Naive thymus-derived CD8-positive, alpha-beta T cell (primary cell): ENCODE measurements around the gene KRTAP10-2. TPM values are rescaled to one million over a fixed set of nuclear protein-coding genes. Genes with fewer than 3 reads are reported as not detected.
A peak's percentile ranks its signal among the peaks of the same experiment; 100 is the strongest.

Experiments
- ATAC-seq, 2 donors: fragments of 150-1000 bp; cut with Tn5 transposase in 1 of 2; sonication (Bioruptor Pico), chemical (Tn5 transposase) in 1 of 2; 1 replicate in 1 of 2; 2 replicates in 1 of 2; pipeline ENCODE4 v1.10.0; 2021; ENCODE audit warnings: mild to moderate bottlenecking in 2 of 2, moderate library complexity in 2 of 2
- POLR2A ChIA-PET: fragments of 350-600 bp; sonication (Branson Sonifier 250); formaldehyde crosslinking; loops from one replicate; lab custom pipeline; 2021; ENCODE audit warnings: antibody characterized with exemption; lab: Charles Lee
- DNase-seq, 10 donors: peaks; one replicate each; pipeline versions ENCODE4 v3.0.0 to v3.0.0-alpha.2; 2020 to 2022
- H3K27ac Mint-ChIP-seq, 10 donors: one replicate each; pipeline ENCODE4 v1.8.0; 2020 to 2022; ENCODE audit warnings: mild to moderate bottlenecking in 10 of 10, mixed read lengths in 10 of 10, moderate library complexity in 4 of 10, inconsistent platforms in 1 of 10
- H3K27me3 Mint-ChIP-seq, 5 donors: one replicate each; pipeline ENCODE4 v1.8.0; 2021 to 2022; ENCODE audit warnings: mixed read lengths in 5 of 5
- H3K36me3 Mint-ChIP-seq, 3 donors: one replicate each; pipeline ENCODE4 v1.8.0; 2020 to 2022; ENCODE audit warnings: mixed read lengths in 3 of 3, mild to moderate bottlenecking in 2 of 3, inconsistent platforms in 1 of 3
- H3K4me1 Mint-ChIP-seq, 4 donors: one replicate each; pipeline ENCODE4 v1.8.0; 2021 to 2022; ENCODE audit warnings: mixed read lengths in 4 of 4
- H3K4me3 Mint-ChIP-seq, 10 donors: one replicate each; pipeline ENCODE4 v1.8.0; 2020 to 2022; ENCODE audit warnings: mild to moderate bottlenecking in 10 of 10, mixed read lengths in 10 of 10, moderate library complexity in 6 of 10, inconsistent platforms in 1 of 10
- H3K9me3 Mint-ChIP-seq, 9 donors: one replicate each; pipeline ENCODE4 v1.8.0; 2020 to 2022; ENCODE audit warnings: mixed read lengths in 9 of 9, mild to moderate bottlenecking in 3 of 9, inconsistent platforms in 1 of 9, moderate library complexity in 1 of 9
- polyA plus RNA-seq, 3 donors: library from polyadenylated mRNA; unstranded; fragments of 300-500 nt; fragmentation: Illumina TruSeq; gene quantifications; one replicate each; pipeline ENCODE4 v1.2.3, GENCODE V29; 2021
- total RNA-seq, 8 experiments: library from RNA in 2 of 8; stranded (reverse) in 2 of 8; gene quantifications; one replicate each; pipeline ENCODE4 v1.2.3 and lab custom pipeline; 2021 to 2026

Gene KRTAP10-2
- total and polyA plus RNA-seq, 5 experiments from 2014 or later: not detected

- H3K4me1 Mint-ChIP-seq: peaks cover 0 to 14% (median 4%) of the 10 kb centered on the region in 4 donors
- H3K27me3 Mint-ChIP-seq: no peaks in the 10 kb centered on the region
- H3K27ac Mint-ChIP-seq: peak overlapping the region in 1 of 10 donors; percentile 27
- ATAC-seq (no peak), DNase-seq (no peak)
- POLR2A ChIA-PET: interaction anchor here (0.5 to 2.3 kb wide), 6 partner anchors 108 to 282 kb away, joined by 3 to 12 read pairs (median 4); partner anchors contain the start of genes CFAP410 and KRTAP12-3
- no peaks in the 10 kb centered on the region for H3K36me3 Mint-ChIP-seq
- H3K9me3 Mint-ChIP-seq: no peaks in the 10 kb centered on the region
- H3K4me3 Mint-ChIP-seq: peak overlapping the region in 7 of 10 donors; percentile 24 to 62 (median 39)
Measured at GRCh38 chr21:44511219-44511937, 39.9 kb downstream of the KRTAP10-2 start.

DNA sequence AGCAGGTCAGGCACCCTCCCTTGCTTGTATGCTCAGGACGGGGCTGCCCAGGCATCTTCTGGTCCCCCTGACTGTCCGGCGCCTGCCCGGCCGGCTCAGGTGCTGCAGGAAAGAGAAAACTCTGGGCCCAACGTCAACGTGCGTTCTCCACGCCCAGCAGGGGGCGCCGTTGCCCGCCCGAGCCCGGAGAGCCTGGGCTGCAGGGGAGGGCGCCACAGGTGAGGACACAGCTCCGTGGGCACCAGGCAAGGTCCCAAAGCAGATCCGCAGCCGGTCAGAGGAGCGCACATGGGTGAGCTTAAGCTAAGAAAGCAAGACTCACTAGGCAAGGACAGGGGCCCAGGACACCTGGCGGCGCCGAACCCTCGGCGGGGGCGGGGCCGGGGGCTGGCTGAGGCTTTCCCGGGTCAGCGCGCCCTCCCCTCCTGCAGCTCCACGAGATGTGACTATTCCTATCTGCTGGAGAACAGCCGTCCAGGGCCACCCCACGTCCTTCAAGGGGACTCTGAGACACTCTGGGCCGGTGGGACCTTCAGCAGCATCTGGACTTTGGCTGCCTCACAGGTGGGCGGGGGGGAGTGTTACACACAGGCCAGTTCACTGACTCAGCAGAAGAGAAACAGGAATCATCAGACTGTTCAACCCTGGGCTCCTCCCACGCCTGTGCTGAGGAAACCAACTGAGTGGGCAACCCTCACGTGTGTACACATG, 40.6 kb downstream of the KRTAP10-2 start:
- H3K27ac Mint-ChIP-seq: peak overlapping the region in 4 of 10 donors; percentile 10 to 45 (median 32)
- no peaks in the 10 kb centered on the region for H3K27me3 Mint-ChIP-seq
- POLR2A ChIA-PET: interaction anchor here (0.5 to 2.3 kb wide), 8 partner anchors 108 to 422 kb away, joined by 3 to 12 read pairs (median 4); partner anchors contain the start of genes CFAP410 and KRTAP12-3
- ATAC-seq (peak; percentile 94 to 99), DNase-seq (peak; percentile 68 to 94 (median 84))
- peak overlapping the region; percentile 24 to 64 (median 46) for H3K4me3 Mint-ChIP-seq
- peaks cover 0 to 14% (median 4%) of the 10 kb centered on the region in 4 donors for H3K4me1 Mint-ChIP-seq
- no peaks in the 10 kb centered on the region for H3K9me3 Mint-ChIP-seq
- no peaks in the 10 kb centered on the region for H3K36me3 Mint-ChIP-seq

DNA sequence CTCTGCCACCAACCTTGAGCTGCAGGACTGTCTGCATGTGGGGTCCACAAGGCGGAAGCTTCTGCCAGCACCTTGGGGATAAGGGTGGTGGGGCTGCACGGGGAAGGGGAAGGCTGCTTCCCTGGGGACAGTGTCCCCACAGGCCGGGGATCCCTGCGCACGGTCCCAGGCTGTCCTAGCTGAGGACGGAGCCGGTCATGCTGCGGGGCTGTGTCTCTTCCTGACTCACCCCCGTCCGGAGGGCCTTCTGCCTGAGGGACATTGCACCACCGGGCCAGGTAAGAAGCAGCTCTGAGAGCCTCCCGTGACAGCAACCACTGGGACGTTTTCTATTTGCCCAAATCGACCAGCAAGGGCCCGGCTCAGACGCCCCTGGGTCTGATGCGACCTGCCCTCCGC, 41.2 kb downstream of the KRTAP10-2 start:
- H3K4me3 Mint-ChIP-seq: peak overlapping the region in 1 of 10 donors; percentile 45
- H3K27me3 Mint-ChIP-seq: no peaks in the 10 kb centered on the region
- H3K27ac Mint-ChIP-seq: peak overlapping the region in 2 of 10 donors; percentile 12 to 45
- POLR2A ChIA-PET: interaction anchor here (0.5 to 2.3 kb wide), 7 partner anchors 109 to 422 kb away, joined by 3 to 12 read pairs (median 4); partner anchors contain the start of gene KRTAP12-3
- peaks cover 0 to 14% (median 4%) of the 10 kb centered on the region in 4 donors for H3K4me1 Mint-ChIP-seq
- DNase-seq (no peak), ATAC-seq (no peak)
- H3K9me3 Mint-ChIP-seq: no peaks in the 10 kb centered on the region
- no peaks in the 10 kb centered on the region for H3K36me3 Mint-ChIP-seq

DNA sequence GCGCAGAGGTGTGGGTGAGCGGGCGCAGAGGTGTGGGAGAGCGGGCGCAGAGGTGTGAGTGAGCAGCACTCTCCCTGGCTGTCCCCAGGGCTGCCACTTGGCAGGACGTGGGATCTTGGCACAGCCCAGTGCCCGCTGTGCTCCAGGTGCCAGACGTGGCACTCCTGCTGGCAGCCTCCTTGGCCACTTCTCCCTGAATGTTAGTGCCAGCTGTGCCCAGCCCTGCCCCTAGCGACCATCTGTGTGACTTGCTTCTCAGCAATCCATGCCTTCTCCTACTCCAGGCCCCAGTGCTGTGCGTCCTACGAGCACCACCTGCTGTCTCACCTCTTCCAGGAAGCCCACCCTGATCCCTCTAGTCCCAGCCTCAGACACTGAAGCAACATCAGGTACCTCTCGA, 41.8 kb downstream of the KRTAP10-2 start:
- Mint-ChIP-seq H3K4me1 (peaks cover 0 to 11% (median 4%) of the 10 kb centered on the region in 4 donors), H3K27ac (peak overlapping the region in 2 of 10 donors; percentile 37 to 45), H3K27me3 (no peaks in the 10 kb centered on the region), H3K36me3 (no peaks in the 10 kb centered on the region), H3K9me3 (no peaks in the 10 kb centered on the region), H3K4me3 (no peak overlapping the region)
- ATAC-seq (no peak), DNase-seq (no peak)
- POLR2A ChIA-PET: interaction anchor here (0.8 to 2.3 kb wide), 6 partner anchors 109 to 423 kb away, joined by 3 to 12 read pairs (median 4); partner anchors contain the start of gene KRTAP12-3

- Mint-ChIP-seq H3K27ac (no peak overlapping the region), H3K9me3 (no peaks in the 10 kb centered on the region), H3K36me3 (no peaks in the 10 kb centered on the region), H3K4me3 (no peak overlapping the region), H3K4me1 (peaks cover 5 to 15% (median 6%) of the 10 kb centered on the region in 4 donors), H3K27me3 (no peaks in the 10 kb centered on the region)
- DNase-seq (no peak), ATAC-seq (no peak)
- POLR2A ChIA-PET: interaction anchor here (2.3 kb wide), 1 partner anchor 284 kb away, joined by 10 read pairs; no protein-coding TSS in a partner anchor
Measured at GRCh38 chr21:44508711-44509445, 42.4 kb downstream of the KRTAP10-2 start.

DNA sequence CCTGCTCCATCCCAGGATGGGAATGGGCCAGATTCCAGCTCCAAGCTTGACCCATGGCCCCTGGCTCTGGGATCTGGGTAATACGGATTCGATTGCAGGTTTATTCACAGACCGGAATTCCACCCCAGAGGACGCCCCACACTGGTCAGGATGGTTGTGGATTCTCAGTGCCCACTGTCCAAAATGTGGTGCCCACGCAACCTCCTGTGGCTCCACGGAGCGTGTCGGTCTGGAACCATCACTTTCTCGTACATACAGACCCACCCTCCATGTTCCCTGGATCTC, 42.9 kb downstream of the KRTAP10-2 start:
- H3K4me1 Mint-ChIP-seq: peaks cover 7 to 18% (median 8%) of the 10 kb centered on the region in 4 donors
- POLR2A ChIA-PET: no interaction called here
- H3K27me3 Mint-ChIP-seq: no peaks in the 10 kb centered on the region
- DNase-seq: no peak
- no peaks in the 10 kb centered on the region for H3K9me3 Mint-ChIP-seq
- H3K4me3 Mint-ChIP-seq: no peak overlapping the region
- H3K27ac Mint-ChIP-seq: no peak overlapping the region
- ATAC-seq: no peak
- H3K36me3 Mint-ChIP-seq: no peaks in the 10 kb centered on the region

DNA sequence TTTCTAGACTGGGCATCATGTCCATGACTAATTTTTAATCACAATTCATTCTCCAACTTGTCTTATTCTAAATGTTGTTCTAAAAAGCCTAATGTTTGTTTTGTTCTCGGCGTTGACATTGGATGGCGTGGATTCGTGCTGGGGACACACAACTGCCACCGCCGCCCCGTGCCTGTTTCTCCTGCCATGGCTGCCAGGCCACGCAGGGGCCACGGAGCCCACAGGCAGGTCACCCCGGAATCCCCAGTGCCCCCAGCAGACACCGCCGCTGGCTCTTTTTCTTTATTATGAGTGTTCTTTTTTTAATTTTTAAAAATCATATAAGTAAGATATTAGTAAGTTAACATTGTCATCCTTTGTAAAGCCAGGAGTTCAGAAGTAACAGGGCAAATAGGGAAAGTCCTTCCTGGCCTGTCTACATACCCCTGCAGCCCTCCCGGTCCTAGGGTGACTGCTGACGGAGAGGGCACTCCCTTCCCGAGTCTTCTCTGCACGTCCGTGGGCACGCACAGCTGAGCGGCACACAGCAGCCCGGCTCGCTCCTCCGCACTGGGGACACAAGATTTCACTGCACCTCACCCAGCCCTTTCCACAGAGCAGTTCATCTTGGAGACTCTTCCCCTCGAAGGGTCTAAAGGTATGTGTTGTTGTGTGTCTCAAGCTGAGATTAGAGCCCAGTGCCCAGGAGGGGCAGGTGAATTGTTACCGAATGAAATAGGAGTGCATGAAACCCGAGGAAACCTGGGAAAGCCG, 43.5 kb downstream of the KRTAP10-2 start:
- Mint-ChIP-seq H3K27ac (no peak overlapping the region), H3K4me1 (peaks cover 7 to 18% (median 8%) of the 10 kb centered on the region in 4 donors), H3K4me3 (no peak overlapping the region), H3K9me3 (no peaks in the 10 kb centered on the region), H3K27me3 (no peaks in the 10 kb centered on the region), H3K36me3 (no peaks in the 10 kb centered on the region)
- POLR2A ChIA-PET: interaction anchor here (0.6 kb wide), 1 partner anchor 152 kb away, joined by 3 read pairs; no protein-coding TSS in a partner anchor
- ATAC-seq (no peak), DNase-seq (no peak)

DNA sequence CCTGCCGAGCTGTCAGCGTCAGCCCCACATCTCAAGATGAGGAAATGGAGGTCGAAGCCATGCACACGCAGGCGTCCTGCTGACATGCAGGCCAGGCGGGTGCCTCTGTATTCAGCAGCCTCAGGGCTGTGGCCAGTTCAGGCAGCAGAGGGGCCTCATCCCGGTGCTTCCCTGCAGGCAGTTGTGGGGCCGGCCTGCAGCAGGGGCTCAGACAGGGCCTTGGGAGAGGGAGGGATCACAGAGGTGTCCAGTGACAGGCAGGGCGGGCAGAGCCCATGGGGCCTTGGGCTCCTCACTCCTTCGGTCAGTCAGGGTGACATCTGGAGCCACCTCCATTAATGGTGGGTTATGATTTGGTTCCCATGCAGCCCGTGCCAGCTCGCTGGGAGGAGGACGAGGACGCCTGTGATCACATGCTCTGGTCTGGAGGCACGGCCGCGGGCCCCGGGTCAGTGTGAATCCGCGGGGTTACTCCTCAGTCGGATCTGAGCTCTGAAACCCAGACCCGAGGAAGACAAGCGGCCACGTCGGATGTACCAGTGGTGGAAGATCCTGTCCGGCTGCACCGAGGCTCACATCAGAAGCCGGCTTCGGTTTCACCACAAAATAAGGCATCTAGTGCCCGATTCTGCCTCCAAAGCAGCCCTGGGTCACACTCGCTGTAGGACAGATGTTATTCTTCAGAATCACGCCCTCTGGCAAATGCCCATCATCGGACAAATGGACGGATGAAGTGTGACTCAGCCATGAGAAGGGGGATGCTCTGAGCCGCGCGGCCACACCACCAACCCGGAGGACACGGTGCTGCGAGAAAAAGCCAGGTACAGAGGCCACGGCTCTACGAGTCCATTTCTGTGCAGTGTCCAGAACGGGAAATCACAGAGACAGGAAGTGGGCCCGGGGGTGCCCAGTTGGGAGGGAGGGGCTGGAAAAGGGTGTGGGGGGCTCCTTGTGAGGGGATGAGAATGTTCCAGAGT, 44.7 kb downstream of the KRTAP10-2 start:
- Mint-ChIP-seq H3K36me3 (no peaks in the 10 kb centered on the region), H3K4me3 (no peak overlapping the region), H3K27me3 (no peaks in the 10 kb centered on the region), H3K27ac (no peak overlapping the region), H3K9me3 (no peaks in the 10 kb centered on the region), H3K4me1 (peaks cover 4 to 19% (median 8%) of the 10 kb centered on the region in 4 donors)
- no peak for ATAC-seq
- POLR2A ChIA-PET: no interaction called here
- DNase-seq: no peak

DNA sequence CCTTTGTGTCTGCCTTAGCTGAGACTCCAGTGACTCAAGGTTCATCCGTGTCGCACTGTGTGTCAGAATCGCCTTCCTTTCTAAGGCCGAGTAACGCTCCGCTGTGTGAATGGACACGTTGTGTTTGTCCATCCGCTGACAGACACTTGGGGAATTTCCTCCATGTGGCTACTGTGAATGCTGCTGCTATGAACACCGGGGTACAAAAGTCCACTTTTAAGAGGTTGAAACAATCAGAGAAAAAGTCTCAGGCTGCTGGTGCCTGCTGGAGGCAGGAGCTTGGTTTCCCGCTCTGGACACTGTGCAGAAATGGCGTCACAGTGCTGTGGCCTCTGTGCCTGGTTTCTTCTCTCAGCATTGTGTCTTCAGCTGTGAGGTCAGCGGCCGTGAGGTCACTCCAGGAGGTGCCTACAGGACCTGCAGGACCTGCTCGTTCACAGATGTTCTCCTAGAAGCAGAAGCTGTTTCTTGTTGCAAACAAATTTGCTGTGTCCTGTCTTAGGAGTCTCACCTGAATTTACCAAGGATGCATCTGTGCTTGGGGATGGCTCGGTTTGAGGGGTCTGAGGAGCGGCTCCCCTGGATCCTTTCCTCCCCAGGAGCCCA, 45.5 kb downstream of the KRTAP10-2 start:
- H3K9me3 Mint-ChIP-seq: no peaks in the 10 kb centered on the region
- no peaks in the 10 kb centered on the region for H3K27me3 Mint-ChIP-seq
- H3K4me3 Mint-ChIP-seq: peak overlapping the region in 1 of 10 donors; percentile 19
- no peak for DNase-seq
- no peaks in the 10 kb centered on the region for H3K36me3 Mint-ChIP-seq
- peaks cover 4 to 15% (median 7%) of the 10 kb centered on the region in 4 donors for H3K4me1 Mint-ChIP-seq
- H3K27ac Mint-ChIP-seq: peak overlapping the region in 2 of 10 donors; percentile 7 to 31
- no peak for ATAC-seq
- POLR2A ChIA-PET: no interaction called here

GRCh38 chr21:44503901-44504399, 47.4 kb downstream of the KRTAP10-2 start:
- Mint-ChIP-seq H3K36me3 (no peaks in the 10 kb centered on the region), H3K27ac (peak overlapping the region in 6 of 10 donors; percentile 29 to 84 (median 78)), H3K4me3 (peak overlapping the region in 4 of 10 donors; percentile 23 to 60 (median 54)), H3K9me3 (no peaks in the 10 kb centered on the region), H3K4me1 (peaks cover 2 to 8% (median 7%) of the 10 kb centered on the region in 4 donors), H3K27me3 (peaks cover 0 to 2% (median 0%) of the 10 kb centered on the region in 5 donors)
- no peak for DNase-seq
- ATAC-seq: no peak
- POLR2A ChIA-PET: interaction anchor here (1.1 kb wide), 1 partner anchor 237 kb away, joined by 3 read pairs; no protein-coding TSS in a partner anchor
